ENCODE data around the gene ELAVL1.
"Not testable (repeated sequence)": the region's sequence is repeated elsewhere in the genome, so short reads cannot be mapped to it uniquely, and the experiment has no call there.

Gene ELAVL1

DNA sequence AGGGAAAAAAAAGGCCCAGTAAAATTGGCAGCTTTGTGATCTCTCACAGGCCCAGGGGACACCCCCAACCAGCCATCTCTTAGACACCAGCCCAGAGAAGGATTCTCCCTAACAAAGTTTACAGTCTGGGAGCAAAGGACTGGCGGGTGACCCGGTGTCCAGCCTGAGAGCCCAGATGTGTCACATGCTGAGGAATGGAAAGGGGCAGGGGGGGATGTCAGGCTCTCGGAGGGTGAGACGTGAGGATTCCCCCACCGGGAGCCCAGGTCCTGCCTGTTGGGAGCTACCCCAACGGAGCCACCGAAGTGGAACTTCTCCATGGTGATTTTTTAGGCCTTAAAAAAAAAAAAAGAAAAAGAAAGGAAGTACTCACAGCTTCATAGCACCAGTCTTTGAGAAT, 74.7 kb downstream of the ELAVL1 start:
- Histone ChIP-seq H3K9me3 (replicated peaks; ENCODE audit: insufficient read depth, low read length) (no peaks in the 10 kb centered on the region), H3K27ac (ENCODE audit: low read length) (no peak overlapping the region), H3K36me3 (replicated peaks; ENCODE audit: insufficient read depth, low read length) (peaks cover 22% of the 10 kb centered on the region), H3K4me1 (ENCODE audit: low read length) (no peaks in the 10 kb centered on the region), H3K9ac (ENCODE audit: low read length) (no peak overlapping the region), H3K9me2 (replicated peaks; ENCODE audit: insufficient read depth, low read length) (no peaks in the 10 kb centered on the region), H3F3A (ENCODE audit: insufficient read depth, low read length) (peaks cover 10% of the 10 kb centered on the region), H3K27me3 (replicated peaks; ENCODE audit: insufficient read depth, low read length) (no peaks in the 10 kb centered on the region), H3K79me2 (ENCODE audit: low read length) (peaks cover 6% of the 10 kb centered on the region), H3K4me3 (ENCODE audit: low read length) (no peak overlapping the region), H2AFZ (ENCODE audit: low read length) (no peak overlapping the region), H4K20me1 (ENCODE audit: insufficient read depth, low read length) (peaks cover 9% of the 10 kb centered on the region; the same call in 1 of the 2 replicates), H3K4me2 (ENCODE audit: low read depth, low read length) (no peak overlapping the region)
- no peak for DNase-seq
- TF ChIP-seq EZH2phosphoT487 (IDR thresholded peaks at IDR 0.05; ENCODE audit: low read length) (no peak), EZH2 (optimal IDR thresholded peaks at IDR 0.05; ENCODE audit: low read depth, low read length) (no peak)
- TF ChIP-seq, protein P1, sequence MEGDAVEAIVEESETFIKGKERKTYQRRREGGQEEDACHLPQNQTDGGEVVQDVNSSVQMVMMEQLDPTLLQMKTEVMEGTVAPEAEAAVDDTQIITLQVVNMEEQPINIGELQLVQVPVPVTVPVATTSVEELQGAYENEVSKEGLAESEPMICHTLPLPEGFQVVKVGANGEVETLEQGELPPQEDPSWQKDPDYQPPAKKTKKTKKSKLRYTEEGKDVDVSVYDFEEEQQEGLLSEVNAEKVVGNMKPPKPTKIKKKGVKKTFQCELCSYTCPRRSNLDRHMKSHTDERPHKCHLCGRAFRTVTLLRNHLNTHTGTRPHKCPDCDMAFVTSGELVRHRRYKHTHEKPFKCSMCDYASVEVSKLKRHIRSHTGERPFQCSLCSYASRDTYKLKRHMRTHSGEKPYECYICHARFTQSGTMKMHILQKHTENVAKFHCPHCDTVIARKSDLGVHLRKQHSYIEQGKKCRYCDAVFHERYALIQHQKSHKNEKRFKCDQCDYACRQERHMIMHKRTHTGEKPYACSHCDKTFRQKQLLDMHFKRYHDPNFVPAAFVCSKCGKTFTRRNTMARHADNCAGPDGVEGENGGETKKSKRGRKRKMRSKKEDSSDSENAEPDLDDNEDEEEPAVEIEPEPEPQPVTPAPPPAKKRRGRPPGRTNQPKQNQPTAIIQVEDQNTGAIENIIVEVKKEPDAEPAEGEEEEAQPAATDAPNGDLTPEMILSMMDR (IDR thresholded peaks at IDR 0.05; ENCODE audit: low read length), result no peak

DNA sequence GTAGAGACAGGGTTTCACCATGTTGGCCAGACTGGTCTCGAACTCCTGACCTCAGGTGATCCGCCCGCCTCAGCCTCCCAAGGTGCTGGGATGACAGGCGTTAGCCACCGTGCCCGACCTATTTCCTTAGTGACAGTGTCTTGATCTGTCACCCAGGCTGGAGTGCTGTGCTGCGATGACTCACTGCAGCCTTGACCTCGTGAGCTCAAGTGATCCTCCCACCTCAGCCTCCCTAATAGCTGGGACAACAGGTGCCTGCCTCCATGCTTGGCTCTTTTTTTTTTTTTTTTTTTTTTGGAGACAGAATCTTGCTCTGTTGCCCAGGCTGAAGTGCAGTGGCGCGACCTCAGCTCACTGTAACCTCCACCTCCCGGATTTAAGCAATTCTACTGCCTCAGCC, 75.4 kb downstream of the ELAVL1 start:
- H3K27ac ChIP-seq (ENCODE audit: low read length); H3K9ac ChIP-seq (ENCODE audit: low read length); H3K9me2 ChIP-seq (replicated peaks; ENCODE audit: insufficient read depth, low read length); H4K20me1 ChIP-seq (ENCODE audit: insufficient read depth, low read length); H3K4me3 ChIP-seq (ENCODE audit: low read length); H3K9me3 ChIP-seq (replicated peaks; ENCODE audit: insufficient read depth, low read length); H2AFZ ChIP-seq (ENCODE audit: low read length); H3K4me1 ChIP-seq (ENCODE audit: low read length); H3K4me2 ChIP-seq (ENCODE audit: low read depth, low read length); H3K27me3 ChIP-seq (replicated peaks; ENCODE audit: insufficient read depth, low read length); H3K79me2 ChIP-seq (ENCODE audit: low read length); DNase-seq: not testable (repeated sequence)
- peaks cover 10% of the 10 kb centered on the region for H3F3A ChIP-seq (ENCODE audit: insufficient read depth, low read length)
- H3K36me3 ChIP-seq (replicated peaks; ENCODE audit: insufficient read depth, low read length), result peaks cover 16% of the 10 kb centered on the region

DNA sequence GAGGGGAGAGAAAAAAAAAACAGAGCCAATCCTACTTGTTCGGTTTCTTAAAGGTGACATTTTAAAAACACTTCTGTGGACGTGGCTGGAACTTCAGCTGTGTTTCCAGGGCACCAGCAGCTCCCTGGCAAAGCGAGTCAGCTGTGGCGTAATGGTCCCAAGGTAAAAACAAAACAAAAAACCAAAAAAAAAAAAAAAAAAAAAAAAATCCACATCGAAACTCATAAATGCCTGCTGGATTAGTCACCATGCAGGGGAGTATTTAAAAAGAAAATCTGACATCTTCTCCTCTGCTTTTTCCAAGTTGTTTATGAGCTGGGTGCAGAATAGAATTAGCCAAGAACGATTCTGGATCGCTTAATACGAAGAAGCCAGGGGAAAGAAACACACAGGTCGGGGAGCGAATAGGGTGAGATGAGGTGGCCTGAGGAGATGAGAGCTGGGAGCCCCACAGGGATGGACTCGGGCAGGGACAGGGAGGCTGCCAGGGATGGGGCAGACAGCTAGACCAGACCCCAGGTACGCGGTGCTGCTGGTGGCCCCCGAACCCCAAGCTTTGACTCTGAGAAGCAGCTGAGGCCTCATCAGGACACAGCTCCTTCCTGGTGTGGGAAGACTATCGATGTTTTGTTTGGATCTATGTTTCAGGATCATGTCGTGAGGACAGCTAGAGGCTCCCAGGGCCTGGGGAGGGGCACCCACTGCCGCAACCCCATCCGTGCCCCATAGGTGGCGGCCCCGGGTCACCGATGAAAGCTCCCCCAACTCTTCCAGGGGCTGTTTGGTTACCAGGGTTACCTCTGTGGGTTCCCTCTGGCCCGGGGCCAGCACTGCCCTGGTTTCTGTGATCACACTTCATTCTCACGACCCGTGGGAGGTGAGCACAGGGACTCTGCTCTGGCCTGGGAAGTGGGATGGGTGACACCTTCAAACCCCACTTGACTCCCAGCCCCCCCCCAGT, 76.4 kb downstream of the ELAVL1 start:
- H3K27me3 ChIP-seq (replicated peaks; ENCODE audit: insufficient read depth, low read length), result no peaks in the 10 kb centered on the region
- H3K9me2 ChIP-seq (replicated peaks; ENCODE audit: insufficient read depth, low read length), result no peaks in the 10 kb centered on the region
- H3K9me3 ChIP-seq (replicated peaks; ENCODE audit: insufficient read depth, low read length), result no peaks in the 10 kb centered on the region
- no peaks in the 10 kb centered on the region for H3K4me1 ChIP-seq (ENCODE audit: low read length)
- H4K20me1 ChIP-seq (ENCODE audit: insufficient read depth, low read length), result peaks cover 9% of the 10 kb centered on the region; the same call in 1 of the 2 replicates
- no peak overlapping the region for H3K27ac ChIP-seq (ENCODE audit: low read length)
- H2AFZ ChIP-seq (ENCODE audit: low read length), result no peak overlapping the region
- H3K79me2 ChIP-seq (ENCODE audit: low read length), result no peaks in the 10 kb centered on the region
- H3K36me3 ChIP-seq (replicated peaks; ENCODE audit: insufficient read depth, low read length), result peaks cover 15% of the 10 kb centered on the region
- no peak overlapping the region for H3K4me2 ChIP-seq (ENCODE audit: low read depth, low read length)
- no peak for TF ChIP-seq EZH2phosphoT487 (IDR thresholded peaks at IDR 0.05; ENCODE audit: low read length)
- TF ChIP-seq, protein P1 (IDR thresholded peaks at IDR 0.05; ENCODE audit: low read length), result peak; percentile 40
- no peak for DNase-seq
- H3K9ac ChIP-seq (ENCODE audit: low read length), result no peak overlapping the region
- no peak overlapping the region for H3K4me3 ChIP-seq (ENCODE audit: low read length)
- peaks cover 10% of the 10 kb centered on the region for H3F3A ChIP-seq (ENCODE audit: insufficient read depth, low read length)

DNA sequence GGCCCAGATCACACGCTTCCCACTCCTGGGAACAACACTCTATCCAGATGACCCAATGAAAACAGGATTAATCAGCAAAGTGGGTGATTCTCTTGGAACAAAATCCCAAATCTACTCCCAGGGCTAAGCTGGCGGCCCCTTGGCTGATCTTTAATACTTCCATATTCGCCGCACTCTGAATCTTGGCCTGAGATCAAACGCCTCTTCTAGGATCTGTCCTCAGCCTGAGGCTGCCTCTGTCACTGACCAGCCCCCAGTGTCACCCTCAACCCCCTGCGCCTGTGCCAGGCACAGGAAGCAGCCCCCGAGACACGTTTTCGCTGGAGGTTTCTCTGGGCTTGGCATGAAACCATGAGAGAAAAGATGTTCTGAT, 77.1 kb downstream of the ELAVL1 start:
- no peak overlapping the region for H3K4me3 ChIP-seq (ENCODE audit: low read length)
- TF ChIP-seq EZH2phosphoT487 (IDR thresholded peaks at IDR 0.05; ENCODE audit: low read length), result no peak
- TF ChIP-seq EZH2 (optimal IDR thresholded peaks at IDR 0.05; ENCODE audit: low read depth, low read length), result no peak
- TF ChIP-seq, protein P1 (IDR thresholded peaks at IDR 0.05; ENCODE audit: low read length), result no peak
- no peaks in the 10 kb centered on the region for H3K79me2 ChIP-seq (ENCODE audit: low read length)
- no peak overlapping the region for H3K9ac ChIP-seq (ENCODE audit: low read length)
- H3K27ac ChIP-seq (ENCODE audit: low read length), result no peak overlapping the region
- no peaks in the 10 kb centered on the region for H3K9me2 ChIP-seq (replicated peaks; ENCODE audit: insufficient read depth, low read length)
- peaks cover 10% of the 10 kb centered on the region for H3F3A ChIP-seq (ENCODE audit: insufficient read depth, low read length)
- H3K27me3 ChIP-seq (replicated peaks; ENCODE audit: insufficient read depth, low read length), result no peaks in the 10 kb centered on the region
- H3K4me1 ChIP-seq (ENCODE audit: low read length), result no peaks in the 10 kb centered on the region
- H3K9me3 ChIP-seq (replicated peaks; ENCODE audit: insufficient read depth, low read length), result no peaks in the 10 kb centered on the region
- no peak overlapping the region for H3K4me2 ChIP-seq (ENCODE audit: low read depth, low read length)
- no peak overlapping the region for H2AFZ ChIP-seq (ENCODE audit: low read length)
- no peak for DNase-seq
- H4K20me1 ChIP-seq (ENCODE audit: insufficient read depth, low read length), result peaks cover 9% of the 10 kb centered on the region; the same call in 1 of the 2 replicates
- H3K36me3 ChIP-seq (replicated peaks; ENCODE audit: insufficient read depth, low read length), result peaks cover 8% of the 10 kb centered on the region; the same call in 1 of the 2 replicates

Measured in MM.1S (cell line).